K562 (cell line): Measurements from ENCODE around the gene OPA1. TPM values are rescaled to one million over a fixed set of nuclear protein-coding genes. Genes with fewer than 3 reads are reported as not detected.

ENCODE experiments used
- DNMT1 ChIP-seq: fragments of 450-650 bp; IDR thresholded peaks from 2 replicates; pipeline ENCODE4 v1.6.1; 2016; ENCODE audit warnings: antibody characterized with exemption, mild to moderate bottlenecking
- MGA ChIP-seq: fragments of 450-650 bp; IDR thresholded peaks from 2 replicates; pipeline ENCODE4 v1.6.1; 2016; ENCODE audit warnings: mild to moderate bottlenecking, moderate library complexity
- POLR2G ChIP-seq: fragments of 200-400 bp; formaldehyde crosslinking; IDR thresholded peaks from 2 replicates; pipeline ENCODE4 v1.6.1; 2017; ENCODE audit warnings: low read depth, mild to moderate bottlenecking, antibody characterized with exemption, low read length, moderate library complexity
- SAFB ChIP-seq: fragments of 200-400 bp; formaldehyde crosslinking; IDR thresholded peaks from 2 replicates; pipeline ENCODE4 v1.6.1; 2017; ENCODE audit warnings: low read depth, low read length, borderline replicate concordance
- SMARCB1 ChIP-seq: IDR thresholded peaks from 2 replicates; pipeline ENCODE4 v1.6.1; 2011; ENCODE audit warnings: improper control_type of control experiment, low read depth; ENCODE audit not compliant: insufficient read length
- TRIM28 ChIP-seq: fragments of 450-650 bp; IDR thresholded peaks from 2 replicates; pipeline ENCODE4 v1.6.1; 2017
- ZKSCAN8 ChIP-seq: fragments of 200-800 bp; sonication (Bioruptor generic); IDR thresholded peaks from 2 replicates; pipeline ENCODE4 v1.6.1; 2016; ENCODE audit warnings: missing genetic modification characterization, missing compliant biosample characterization
- ZNF23 ChIP-seq: fragments of 250-450 bp; sonication (Bioruptor Pico); IDR thresholded peaks from 2 replicates; pipeline ENCODE4 v1.4.0; 2020; ENCODE audit warnings: mild to moderate bottlenecking
- ZNF655 ChIP-seq: fragments of 250-450 bp; sonication (Bioruptor Pico); IDR thresholded peaks from 2 replicates; pipeline ENCODE4 v1.5.0; 2021
- polyA plus RNA-seq, 8 experiments: library from polyadenylated mRNA; depleted of rRNA in 4 of 8; stranded (reverse) in 5 of 8; unstranded in 3 of 8; fragments of >200 nt; fragmentation: Nextera tagmentation in 2 of 8; fragmentation: Illumina TruSeq in 1 of 8; extraction: Ambion mirVana in 2 of 8; extraction: Trizol in 1 of 8; gene quantifications; 2 replicates each; pipeline versions ENCODE4 v1.2.1 to v1.2.3, GENCODE V29; 2011 to 2014; ENCODE audit warnings: inconsistent platforms in 1 of 8, missing spikeins in 1 of 8
- total RNA-seq, 7 experiments: library from RNA; depleted of rRNA in 6 of 7; stranded (reverse); fragments of >200 nt in 6 of 7; fragmentation: Illumina TruSeq in 2 of 7; extraction: Trizol in 2 of 7; gene quantifications; 2 replicates each; pipeline versions ENCODE4 v1.2.1 to v1.2.3, GENCODE V29; 2011 to 2021; ENCODE audit warnings: low replicate concordance in 1 of 7
- TF ChIP-seq, protein P1 (sequence below): IDR thresholded peaks from 2 replicates; pipeline ENCODE4 v1.6.1; 2014; ENCODE audit warnings: antibody characterized with exemption

OPA1 gene
- total and polyA plus RNA-seq, 9 of the 15 experiments (the other 6 are each of a cell fraction or from before 2014, with no cell fraction given) = 19.7 to 127 (median 94.7) TPM

GRCh38 chr3:193592841-193593667 is at the start of gene OPA1 (continued):
- TF ChIP-seq MGA (peak; percentile 94), SAFB (0 out of 2 replicates have a peak, but pooled peaks have one; percentile 30), ZNF23 (no peak), TRIM28 (no peak), ZKSCAN8 (CRISPR knock-in tag) (no peak), ZNF655 (CRISPR knock-in tag) (no peak), SMARCB1 (peak; percentile 56), DNMT1 (no peak), POLR2G (peak; percentile 98)
- TF ChIP-seq, protein P1, sequence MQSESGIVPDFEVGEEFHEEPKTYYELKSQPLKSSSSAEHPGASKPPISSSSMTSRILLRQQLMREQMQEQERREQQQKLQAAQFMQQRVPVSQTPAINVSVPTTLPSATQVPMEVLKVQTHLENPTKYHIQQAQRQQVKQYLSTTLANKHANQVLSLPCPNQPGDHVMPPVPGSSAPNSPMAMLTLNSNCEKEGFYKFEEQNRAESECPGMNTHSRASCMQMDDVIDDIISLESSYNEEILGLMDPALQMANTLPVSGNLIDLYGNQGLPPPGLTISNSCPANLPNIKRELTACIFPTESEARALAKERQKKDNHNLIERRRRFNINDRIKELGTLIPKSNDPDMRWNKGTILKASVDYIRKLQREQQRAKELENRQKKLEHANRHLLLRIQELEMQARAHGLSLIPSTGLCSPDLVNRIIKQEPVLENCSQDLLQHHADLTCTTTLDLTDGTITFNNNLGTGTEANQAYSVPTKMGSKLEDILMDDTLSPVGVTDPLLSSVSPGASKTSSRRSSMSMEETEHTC = 0 out of 2 replicates have a peak, but pooled peaks have one; percentile 42
